HCT116 (cell line): Measurements from ENCODE around the gene SCAMP1. TPM values are rescaled to one million over a fixed set of nuclear protein-coding genes. Genes with fewer than 3 reads are reported as not detected.

Source experiments
- ATAC-seq: fragments of 200-7000 bp; cut with Tn5 transposase; 2 replicates; pipeline ENCODE4 v1.9.1; 2020; ENCODE audit warnings: mild to moderate bottlenecking, moderate library complexity
- BruUV-seq: library from RNA; stranded (reverse); fragments of 400-500 nt; replicated peaks from 2 replicates; lab custom pipeline; 2021; lab: Mats Ljungman, UMichigan
- CTCF ChIA-PET: fragments of 300-600 bp; sonication (Branson Sonifier 250); formaldehyde crosslinking; loops from one replicate; lab custom pipeline; 2021; ENCODE audit warnings: antibody characterized with exemption; lab: Charles Lee
- POLR2A ChIA-PET: fragments of 300-600, 350-600 bp; sonication (Branson Sonifier 250); formaldehyde crosslinking; loops from one replicate; lab custom pipeline; 2021; ENCODE audit warnings: antibody characterized with exemption; lab: Charles Lee
- RAD21 ChIA-PET, 2 experiments: fragments of 300-600 bp; sonication (Branson Sonifier 250); formaldehyde crosslinking; loops; one replicate each; lab custom pipeline; 2023; ENCODE audit warnings: low total read pairs in 2 of 2; ENCODE audit not compliant: uncharacterized antibody in 2 of 2, unreplicated experiment in 2 of 2, low non-redundant PET in 1 of 2; lab: Charles Lee
- DNase-seq: peaks from one replicate; pipeline ENCODE4 v3.0.0-alpha.2; 2010; ENCODE audit warnings: low read depth, low spot score
- H2AFZ ChIP-seq: fragments of 200-600 bp; shearing (Covaris generic), sonication (generic); 2 replicates; pipeline ENCODE4 v1.6.1; 2017; ENCODE audit warnings: low read depth, mixed run types, mixed read lengths, antibody characterized with exemption, low read length; ENCODE audit not compliant: poor library complexity, severe bottlenecking
- H3K27ac ChIP-seq: 2 replicates; pipeline ENCODE4 v1.5.1; 2012; ENCODE audit warnings: low read depth, low read length
- H3K27me3 ChIP-seq: fragments of 200-600 bp; sonication (generic); 2 replicates; pipeline ENCODE4 v1.6.1; 2016; ENCODE audit warnings: mixed run types, low read length, mixed read lengths; ENCODE audit not compliant: insufficient read depth
- H3K36me3 ChIP-seq, 2 experiments: fragments of 200-500 bp in 1 of 2; fragments of 200-600 bp in 1 of 2; sonication (Bioruptor generic) in 1 of 2; sonication (generic) in 1 of 2; 2 replicates each; pipeline versions ENCODE4 v1.5.1 to v1.6.1; 2014 to 2016; ENCODE audit warnings: low read length in 2 of 2, inconsistent platforms in 1 of 2, mixed read lengths in 1 of 2, mixed run types in 1 of 2; ENCODE audit not compliant: insufficient read depth in 2 of 2, control insufficient read depth in 1 of 2
- H3K4me1 ChIP-seq, 2 experiments: fragments of 200-600 bp in 1 of 2; sonication (generic) in 1 of 2; 2 replicates each; pipeline versions ENCODE4 v1.5.1 to v1.6.1; 2012 to 2017; ENCODE audit warnings: low read length in 2 of 2, inconsistent platforms in 1 of 2, mild to moderate bottlenecking in 1 of 2, mixed read lengths in 1 of 2, mixed run types in 1 of 2, moderate library complexity in 1 of 2; ENCODE audit not compliant: insufficient read depth in 2 of 2, control insufficient read depth in 1 of 2
- H3K4me2 ChIP-seq: fragments of 200-600 bp; sonication (generic); 2 replicates; pipeline ENCODE4 v1.6.1; 2017; ENCODE audit warnings: mixed run types, low read length, mixed read lengths
- H3K4me3 ChIP-seq, 2 experiments: fragments of 200-600 bp in 1 of 2; sonication (generic) in 1 of 2; replicated peaks in 1 of 2; 2 replicates each; pipeline ENCODE4 v1.5.1; 2011 to 2016; ENCODE audit warnings: low read length in 2 of 2, control low read depth in 1 of 2, low read depth in 1 of 2, mild to moderate bottlenecking in 1 of 2, mixed read lengths in 1 of 2, mixed run types in 1 of 2
- H3K79me2 ChIP-seq: fragments of 200-600 bp; sonication (generic); 2 replicates; pipeline ENCODE4 v1.6.1; 2017; ENCODE audit warnings: mild to moderate bottlenecking, mixed run types, low read length, moderate library complexity, mixed read lengths; ENCODE audit not compliant: insufficient read depth
- H3K9ac ChIP-seq: fragments of 200-600 bp; sonication (generic); 2 replicates; pipeline ENCODE4 v1.6.1; 2016; ENCODE audit warnings: low read length, mixed read lengths
- H3K9me2 ChIP-seq: fragments of 200-600 bp; sonication (generic), shearing (Covaris generic); 2 replicates; pipeline ENCODE4 v1.6.1; 2017; ENCODE audit warnings: mixed run types, mild to moderate bottlenecking, moderate library complexity; ENCODE audit not compliant: insufficient read depth
- H3K9me3 ChIP-seq, 2 experiments: fragments of 200-500 bp in 1 of 2; fragments of 200-600 bp in 1 of 2; sonication (Bioruptor generic) in 1 of 2; sonication (generic) in 1 of 2; 2 replicates each; pipeline ENCODE4 v1.6.1; 2014 to 2017; ENCODE audit warnings: low read length in 2 of 2, mixed read lengths in 2 of 2, inconsistent platforms in 1 of 2, low read depth in 1 of 2, mild to moderate bottlenecking in 1 of 2, mixed run types in 1 of 2, moderate library complexity in 1 of 2; ENCODE audit not compliant: control insufficient read depth in 1 of 2, insufficient read depth in 1 of 2
- H4K20me1 ChIP-seq: fragments of 200-600 bp; sonication (generic), shearing (Covaris generic); 2 replicates; pipeline ENCODE4 v1.6.1; 2017; ENCODE audit warnings: mixed run types, mild to moderate bottlenecking, moderate library complexity; ENCODE audit not compliant: insufficient read depth
- CEBPB ChIP-seq: IDR thresholded peaks from 2 replicates; pipeline ENCODE4 v1.6.1; 2012; ENCODE audit warnings: low read depth
- EGR1 ChIP-seq: IDR thresholded peaks from 2 replicates; pipeline ENCODE4 v1.6.1; 2012; ENCODE audit warnings: low read depth
- ELF1 ChIP-seq: IDR thresholded peaks from 2 replicates; pipeline ENCODE4 v1.6.1; 2012; ENCODE audit warnings: low read depth, borderline replicate concordance
- EZH2 ChIP-seq: fragments of 200-600 bp; sonication (generic); IDR thresholded peaks from 2 replicates; pipeline ENCODE4 v1.6.1; 2017; ENCODE audit warnings: antibody characterized with exemption, mixed run types
- EZH2phosphoT487 ChIP-seq: fragments of 200-600 bp; IDR thresholded peaks from 2 replicates; pipeline ENCODE4 v1.6.1; 2018; ENCODE audit warnings: antibody characterized with exemption, borderline replicate concordance
- FOSL1 ChIP-seq: IDR thresholded peaks from 2 replicates; pipeline ENCODE4 v1.6.1; 2012; ENCODE audit warnings: low read depth
- JUND ChIP-seq: IDR thresholded peaks from 2 replicates; pipeline ENCODE4 v1.6.1; 2012
- POLR2A ChIP-seq: IDR thresholded peaks from 2 replicates; pipeline ENCODE4 v1.7.0; 2011; ENCODE audit warnings: borderline replicate concordance; ENCODE audit not compliant: insufficient read depth, insufficient read length; ENCODE audit errors: extremely low read depth
- POLR2AphosphoS5 ChIP-seq: IDR thresholded peaks from 2 replicates; pipeline ENCODE4 v1.6.1; 2011; ENCODE audit warnings: mild to moderate bottlenecking, low read depth, low read length, moderate library complexity
- RAD21 ChIP-seq: IDR thresholded peaks from 2 replicates; pipeline ENCODE4 v1.6.1; 2012; ENCODE audit warnings: low read depth, mild to moderate bottlenecking
- SRF ChIP-seq: IDR thresholded peaks from 2 replicates; pipeline ENCODE4 v1.6.1; 2012; ENCODE audit warnings: low read depth
- TCF7L2 ChIP-seq: IDR thresholded peaks from 2 replicates; pipeline ENCODE4 v1.7.0; 2011; ENCODE audit warnings: borderline replicate concordance, inconsistent platforms; ENCODE audit not compliant: insufficient read depth, insufficient read length; ENCODE audit errors: extremely low read depth
- YY1 ChIP-seq: IDR thresholded peaks from 2 replicates; pipeline ENCODE4 v1.6.1; 2011; ENCODE audit warnings: low read length, low read depth, moderate library complexity, mild to moderate bottlenecking; ENCODE audit not compliant: insufficient replicate concordance; ENCODE audit errors: extremely low read depth
- ZNF274 ChIP-seq: fragments of 200-500 bp; sonication (Bioruptor generic); IDR thresholded peaks from 2 replicates; pipeline ENCODE4 v1.6.1; 2014; ENCODE audit warnings: mild to moderate bottlenecking, low read depth, low read length, inconsistent platforms
- intact Hi-C: fragments of 100-400 bp; cut with micrococcal nuclease; formaldehyde crosslinking; loops from 2 replicates; pipeline ENCODE4 v1.10.0; 2022
- total RNA-seq: library from RNA; stranded (reverse); gene quantifications from one replicate; pipeline ENCODE4 v1.2.1, GENCODE V29; 2021; ENCODE audit not compliant: unreplicated experiment
- TF ChIP-seq, protein P1 (sequence below), 3 experiments: fragments of 200-600 bp in 1 of 3; sonication (generic) in 1 of 3; IDR thresholded peaks in 2 of 3; conservative IDR thresholded peaks in 1 of 3; 2 replicates each; pipeline ENCODE4 v1.5.1; 2012 to 2017; ENCODE audit warnings: low read depth in 2 of 3, low read length in 2 of 3, antibody characterized with exemption in 1 of 3, borderline replicate concordance in 1 of 3, control low read depth in 1 of 3, mild to moderate bottlenecking in 1 of 3, mixed read lengths in 1 of 3, mixed run types in 1 of 3, moderate library complexity in 1 of 3; ENCODE audit not compliant: insufficient read depth in 1 of 3
- TF ChIP-seq, protein P2 (sequence below): IDR thresholded peaks from 2 replicates; pipeline ENCODE4 v1.6.1; 2012

Gene SCAMP1
- total RNA-seq, 1 experiment from 2014 or later, result 46.4 TPM

DNA sequence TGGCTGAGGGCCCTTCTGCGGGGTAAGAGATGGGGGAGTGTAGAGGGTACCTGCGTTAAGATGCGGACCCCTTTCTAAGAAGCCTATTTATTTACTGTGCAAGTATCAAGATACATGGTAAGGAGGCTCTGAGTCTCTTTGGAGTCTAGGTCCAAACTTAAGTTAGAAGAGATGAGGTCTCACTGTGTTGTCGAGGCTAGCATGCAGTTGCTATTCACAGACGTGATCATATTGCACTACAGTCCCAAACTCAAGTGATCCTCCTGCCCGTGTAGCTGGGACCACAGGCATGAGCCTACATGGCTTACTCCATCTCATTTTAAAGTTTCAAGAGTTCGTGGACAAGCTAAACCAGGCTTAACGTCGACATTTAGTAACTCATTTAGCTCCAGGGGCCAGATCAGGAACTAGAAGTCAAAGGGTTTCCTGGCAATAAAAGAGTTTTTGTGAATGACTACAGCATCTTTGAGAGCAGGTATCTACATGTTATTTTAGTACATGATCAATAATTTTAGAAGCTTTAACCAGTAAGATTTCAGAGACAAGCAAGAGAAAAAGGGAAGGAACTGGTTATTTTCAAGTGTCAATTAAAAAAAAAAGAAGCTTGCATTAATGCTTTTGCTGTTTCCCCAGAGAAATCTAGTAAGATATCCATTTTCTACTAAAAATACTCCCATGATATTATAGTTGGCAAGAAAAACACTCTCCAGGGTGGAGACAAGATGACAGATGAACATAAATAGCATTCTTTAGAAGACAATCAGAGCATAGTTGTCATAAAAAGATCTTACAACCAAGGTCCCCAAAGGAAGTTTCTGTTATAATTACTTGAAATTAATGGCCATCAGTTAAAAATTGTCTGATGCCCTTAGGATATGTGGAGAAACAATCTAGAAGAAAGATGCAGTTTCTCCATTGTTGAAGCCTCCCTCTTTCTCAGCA is 141.3 kb downstream of the SCAMP1 start:
- no peak for ATAC-seq
- TF ChIP-seq TCF7L2 (no peak), POLR2AphosphoS5 (no peak), EZH2 (no peak), EZH2phosphoT487 (no peak), POLR2A (no peak), ZNF274 (no peak)
- intact Hi-C loops, result no loop called here
- ChIA-PET CTCF (no interaction called here), POLR2A (no interaction called here), RAD21 (no interaction called here)
- no peak overlapping the region for H2AFZ ChIP-seq
- H3K9me2 ChIP-seq, result no peaks in the 10 kb centered on the region
- H3K9me3 ChIP-seq, result no peaks in the 10 kb centered on the region
- no peaks in the 10 kb centered on the region for H3K27me3 ChIP-seq
- H3K4me1 ChIP-seq, result peaks cover 14 to 24% of the 10 kb centered on the region in 2 experiments; a peak in 3 of 4 replicates
- no peak overlapping the region for H3K9ac ChIP-seq
- BruUV-seq, result no TSS peak
- H3K4me2 ChIP-seq, result no peak overlapping the region
- DNase-seq, result no peak
- no peak overlapping the region for H3K4me3 ChIP-seq
- H3K36me3 ChIP-seq, result no peaks in the 10 kb centered on the region
- peaks cover 2% of the 10 kb centered on the region; the same call in 1 of the 2 replicates for H3K79me2 ChIP-seq
- H4K20me1 ChIP-seq, result no peaks in the 10 kb centered on the region
- no peak overlapping the region for H3K27ac ChIP-seq

DNA sequence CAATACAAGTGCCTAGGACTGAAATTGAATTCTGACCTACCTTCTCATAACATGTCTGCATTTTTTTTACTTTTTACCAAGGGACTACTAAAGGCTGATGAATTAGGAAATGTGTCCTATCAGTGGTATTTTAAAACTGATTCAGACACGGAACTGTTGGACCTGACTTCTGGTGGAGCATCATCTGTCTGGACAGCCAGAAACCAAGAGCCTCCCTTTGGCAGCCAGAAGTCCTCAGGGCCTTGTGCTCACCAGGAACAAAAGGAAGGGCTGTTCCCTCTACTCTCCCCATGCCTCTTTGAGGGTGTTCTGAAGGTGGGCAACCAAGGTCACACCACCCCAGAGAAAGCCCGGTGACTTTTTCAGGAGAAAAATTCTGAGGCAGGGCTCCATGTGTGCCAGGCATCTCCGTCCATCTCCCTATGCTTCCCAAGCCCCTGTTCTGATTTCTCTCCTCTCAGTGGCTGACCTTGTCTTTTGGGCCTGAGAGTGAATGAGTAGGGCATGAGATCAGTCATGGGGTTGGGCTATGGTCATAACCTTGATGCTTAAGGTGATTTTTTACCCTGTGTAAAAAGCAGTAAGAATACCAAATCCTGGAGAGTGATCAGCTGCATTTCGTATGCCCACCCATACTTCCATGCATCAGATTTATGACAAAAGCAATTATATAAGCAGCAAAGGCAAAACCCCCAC is 143.7 kb downstream of the SCAMP1 start:
- Histone ChIP-seq H3K27ac (no peak overlapping the region), H3K4me1 (peaks cover 14 to 24% of the 10 kb centered on the region in 2 experiments; a peak in 3 of 4 replicates)

More for the DNA sequence above, 143.7 kb downstream of the SCAMP1 start:
- POLR2A ChIA-PET, result no interaction called here
- Histone ChIP-seq H3K4me2 (peak overlapping the region; percentile 61), H4K20me1 (no peaks in the 10 kb centered on the region), H3K9me2 (no peaks in the 10 kb centered on the region), H3K9me3 (no peaks in the 10 kb centered on the region), H2AFZ (no peak overlapping the region), H3K27me3 (no peaks in the 10 kb centered on the region), H3K4me3 (no peak overlapping the region), H3K36me3 (no peaks in the 10 kb centered on the region), H3K79me2 (no peaks in the 10 kb centered on the region; the same call in 1 of the 2 replicates), H3K9ac (no peak overlapping the region)
- no TSS peak for BruUV-seq
- RAD21 ChIA-PET, result no interaction called here
- DNase-seq (no peak), ATAC-seq (no peak)
- intact Hi-C loops, result no loop called here
- CTCF ChIA-PET, result no interaction called here
- TF ChIP-seq, protein P1, sequence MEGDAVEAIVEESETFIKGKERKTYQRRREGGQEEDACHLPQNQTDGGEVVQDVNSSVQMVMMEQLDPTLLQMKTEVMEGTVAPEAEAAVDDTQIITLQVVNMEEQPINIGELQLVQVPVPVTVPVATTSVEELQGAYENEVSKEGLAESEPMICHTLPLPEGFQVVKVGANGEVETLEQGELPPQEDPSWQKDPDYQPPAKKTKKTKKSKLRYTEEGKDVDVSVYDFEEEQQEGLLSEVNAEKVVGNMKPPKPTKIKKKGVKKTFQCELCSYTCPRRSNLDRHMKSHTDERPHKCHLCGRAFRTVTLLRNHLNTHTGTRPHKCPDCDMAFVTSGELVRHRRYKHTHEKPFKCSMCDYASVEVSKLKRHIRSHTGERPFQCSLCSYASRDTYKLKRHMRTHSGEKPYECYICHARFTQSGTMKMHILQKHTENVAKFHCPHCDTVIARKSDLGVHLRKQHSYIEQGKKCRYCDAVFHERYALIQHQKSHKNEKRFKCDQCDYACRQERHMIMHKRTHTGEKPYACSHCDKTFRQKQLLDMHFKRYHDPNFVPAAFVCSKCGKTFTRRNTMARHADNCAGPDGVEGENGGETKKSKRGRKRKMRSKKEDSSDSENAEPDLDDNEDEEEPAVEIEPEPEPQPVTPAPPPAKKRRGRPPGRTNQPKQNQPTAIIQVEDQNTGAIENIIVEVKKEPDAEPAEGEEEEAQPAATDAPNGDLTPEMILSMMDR (IDR thresholded peaks at IDR 0.05 in 2 of 3, conservative IDR thresholded peaks at IDR 0.05 in 1 of 3; ENCODE audit: borderline replicate concordance in 1 of 3, insufficient read depth in 1 of 3, low read depth in 2 of 3, low read length in 2 of 3), result no peak
- TF ChIP-seq ELF1 (no peak), SRF (no peak), EZH2 (no peak), POLR2A (no peak), TCF7L2 (no peak), RAD21 (no peak), EGR1 (no peak), JUND (no peak), CEBPB (no peak), FOSL1 (no peak), YY1 (no peak)
- TF ChIP-seq, protein P2, sequence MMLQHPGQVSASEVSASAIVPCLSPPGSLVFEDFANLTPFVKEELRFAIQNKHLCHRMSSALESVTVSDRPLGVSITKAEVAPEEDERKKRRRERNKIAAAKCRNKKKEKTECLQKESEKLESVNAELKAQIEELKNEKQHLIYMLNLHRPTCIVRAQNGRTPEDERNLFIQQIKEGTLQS, result no peak
